ENCODE results near the gene PRICKLE2.

PRICKLE2 gene

DNA sequence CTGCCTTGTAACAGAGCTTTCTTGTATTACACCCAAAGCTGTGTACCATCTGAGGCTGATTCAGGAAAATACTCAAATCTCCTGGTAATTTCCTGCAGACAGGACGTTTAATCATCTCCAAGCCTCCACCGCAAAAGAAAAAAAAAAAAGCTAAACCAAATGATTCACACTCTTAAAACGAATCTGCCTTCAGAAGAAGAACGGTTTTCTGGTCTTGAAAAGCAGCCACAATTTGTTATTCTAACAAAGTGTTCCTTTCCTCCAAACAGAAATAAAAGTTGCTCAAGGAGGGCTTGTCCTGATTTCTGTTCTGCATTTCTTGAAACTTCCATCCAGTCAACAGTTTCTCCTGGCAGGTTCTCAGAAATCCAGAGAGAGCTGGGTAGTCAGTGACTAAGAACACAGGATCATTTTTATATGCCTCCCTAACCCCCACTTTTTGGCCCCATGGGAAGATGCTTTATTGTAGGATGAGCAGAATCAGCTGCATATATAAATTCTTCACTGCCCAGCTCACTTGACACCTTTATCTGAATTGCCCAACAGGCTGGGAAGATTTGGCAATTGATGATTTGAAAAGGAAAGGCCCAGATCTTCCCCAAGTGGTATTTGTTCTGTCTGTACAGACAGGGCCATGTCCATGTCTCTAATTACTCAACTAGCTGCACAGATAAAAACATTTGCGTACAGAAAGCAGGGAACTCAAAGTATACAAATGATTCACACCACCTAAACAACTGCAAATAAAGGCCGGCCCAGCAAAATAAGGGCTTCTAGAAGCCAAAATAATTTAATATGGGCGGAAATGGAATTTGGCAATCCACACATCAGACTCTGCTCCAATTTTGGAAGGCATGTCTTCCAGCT lies 41.0 kb upstream of the PRICKLE2 start:
- Histone ChIP-seq H3K36me3 (ENCODE audit: insufficient read depth, low read length) (no peaks in the 10 kb centered on the region), H3K9ac (ENCODE audit: low read depth, low read length) (no peak overlapping the region), H3K9me3 (ENCODE audit: insufficient read depth, low read depth, low read length) (peaks cover 8% of the 10 kb centered on the region; the same call in 1 of the 2 replicates), H3K27me3 (ENCODE audit: insufficient read depth, low read length) (no peaks in the 10 kb centered on the region), H3K4me1 (ENCODE audit: insufficient read depth, low read length) (peaks cover 25% of the 10 kb centered on the region), H3K4me3 (ENCODE audit: low read length) (peak overlapping the region; percentile 64; the same call in 1 of the 2 replicates), H3K27ac (ENCODE audit: low read depth, low read length) (no peak overlapping the region)
- 57% methylated on average over 7 of the region's 7 CpGs for WGBS

DNA sequence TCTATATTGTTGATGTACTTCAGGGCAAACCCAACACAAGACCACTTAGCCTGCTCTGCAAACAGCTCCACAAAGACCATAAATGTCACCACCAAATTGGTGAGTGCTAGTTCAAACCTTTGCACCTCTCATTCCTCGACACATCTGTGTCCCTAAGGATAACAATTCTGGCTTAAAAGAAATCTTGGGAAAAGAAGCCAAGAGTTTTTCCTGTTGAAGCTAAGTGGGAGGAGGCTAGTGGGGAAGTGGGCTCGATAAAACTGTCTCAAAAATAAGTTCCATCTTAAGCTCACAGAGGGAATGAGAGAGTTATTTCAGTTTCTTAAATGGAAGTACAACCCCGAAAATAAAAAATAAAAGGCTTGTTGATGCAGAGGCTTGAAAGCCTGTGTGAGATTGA lies 40.4 kb upstream of the PRICKLE2 start:
- H3K4me1 ChIP-seq (ENCODE audit: insufficient read depth, low read length) = peaks cover 25% of the 10 kb centered on the region
- H3K9ac ChIP-seq (ENCODE audit: low read depth, low read length) = no peak overlapping the region
- H3K27me3 ChIP-seq (ENCODE audit: insufficient read depth, low read length) = no peaks in the 10 kb centered on the region
- H3K36me3 ChIP-seq (ENCODE audit: insufficient read depth, low read length) = no peaks in the 10 kb centered on the region
- no peak overlapping the region for H3K27ac ChIP-seq (ENCODE audit: low read depth, low read length)
- 79% methylated on average over 3 of the region's 3 CpGs for WGBS
- no peak overlapping the region for H3K4me3 ChIP-seq (ENCODE audit: low read length)
- H3K9me3 ChIP-seq (ENCODE audit: insufficient read depth, low read depth, low read length) = peaks cover 1% of the 10 kb centered on the region; the same call in 1 of the 2 replicates

DNA sequence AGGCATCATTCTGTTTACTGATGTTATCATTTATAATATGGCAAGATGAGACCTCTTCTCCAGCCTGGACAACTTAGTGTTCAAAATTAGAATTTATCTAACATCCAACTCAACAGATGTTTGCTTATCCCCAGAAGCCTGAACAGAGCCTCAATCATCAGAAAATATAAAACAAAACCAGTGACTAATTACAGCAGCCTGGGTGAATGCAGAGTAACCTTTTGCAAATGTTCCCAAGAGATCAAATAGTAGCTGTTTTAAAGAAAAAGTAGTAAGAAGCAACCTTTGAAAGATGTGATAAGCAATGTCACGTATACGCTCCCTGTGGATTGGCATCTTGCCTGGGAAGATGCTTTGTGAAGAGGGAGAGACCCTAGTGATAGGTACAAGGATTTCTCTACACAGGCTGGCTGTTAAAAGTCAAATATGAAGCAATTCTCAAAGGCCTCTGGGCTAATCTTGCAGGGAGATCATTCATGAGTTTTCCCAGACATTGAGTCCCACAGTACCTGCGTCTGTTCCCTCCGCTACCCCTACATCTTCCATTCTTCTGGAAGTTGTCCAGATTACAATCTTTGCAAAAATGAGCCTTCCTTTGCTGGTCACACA lies 39.3 kb upstream of the PRICKLE2 start:
- H3K4me1 ChIP-seq (ENCODE audit: insufficient read depth, low read length) = peaks cover 23% of the 10 kb centered on the region
- H3K36me3 ChIP-seq (ENCODE audit: insufficient read depth, low read length) = no peaks in the 10 kb centered on the region
- H3K9me3 ChIP-seq (ENCODE audit: insufficient read depth, low read depth, low read length) = no peaks in the 10 kb centered on the region
- H3K27me3 ChIP-seq (ENCODE audit: insufficient read depth, low read length) = no peaks in the 10 kb centered on the region
- 91% methylated on average over 4 of the region's 4 CpGs for WGBS
- no peak overlapping the region for H3K27ac ChIP-seq (ENCODE audit: low read depth, low read length)
- H3K4me3 ChIP-seq (ENCODE audit: low read length) = no peak overlapping the region
- H3K9ac ChIP-seq (ENCODE audit: low read depth, low read length) = no peak overlapping the region

DNA sequence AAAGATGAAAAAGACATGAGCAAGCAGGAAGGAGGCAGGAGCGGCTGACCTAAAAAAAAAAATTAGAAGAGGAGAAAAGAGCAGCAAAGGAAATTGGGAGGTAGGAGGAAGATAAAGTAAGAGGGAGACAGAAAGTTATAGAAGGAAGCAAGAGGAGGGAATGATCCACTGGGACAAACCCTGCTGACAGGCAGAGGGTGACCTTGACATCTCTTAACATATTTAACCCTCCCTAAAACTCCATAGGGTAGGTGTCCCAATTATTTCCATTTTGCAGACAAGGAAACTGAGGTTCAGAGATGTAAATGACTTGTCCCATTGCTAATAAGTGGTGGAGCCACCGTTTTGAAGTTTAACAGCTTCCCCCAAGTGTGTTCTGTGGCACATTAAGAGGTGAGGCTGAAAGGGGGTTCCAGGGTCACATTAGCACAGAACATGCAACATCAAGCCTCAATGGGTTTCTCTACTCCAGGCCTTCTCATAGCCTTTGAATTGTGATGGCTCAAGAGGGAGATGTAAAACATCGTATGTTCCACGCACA lies 37.4 kb upstream of the PRICKLE2 start:
- no peak overlapping the region for H3K4me3 ChIP-seq (ENCODE audit: low read length)
- no peaks in the 10 kb centered on the region for H3K27me3 ChIP-seq (ENCODE audit: insufficient read depth, low read length)
- peaks cover 16% of the 10 kb centered on the region; the same call in 1 of the 2 replicates for H3K4me1 ChIP-seq (ENCODE audit: insufficient read depth, low read length)
- H3K27ac ChIP-seq (ENCODE audit: low read depth, low read length) = no peak overlapping the region
- no peak overlapping the region for H3K9ac ChIP-seq (ENCODE audit: low read depth, low read length)
- 94% methylated on average over 4 of the region's 4 CpGs for WGBS
- H3K9me3 ChIP-seq (ENCODE audit: insufficient read depth, low read depth, low read length) = no peaks in the 10 kb centered on the region
- H3K36me3 ChIP-seq (ENCODE audit: insufficient read depth, low read length) = no peaks in the 10 kb centered on the region

DNA sequence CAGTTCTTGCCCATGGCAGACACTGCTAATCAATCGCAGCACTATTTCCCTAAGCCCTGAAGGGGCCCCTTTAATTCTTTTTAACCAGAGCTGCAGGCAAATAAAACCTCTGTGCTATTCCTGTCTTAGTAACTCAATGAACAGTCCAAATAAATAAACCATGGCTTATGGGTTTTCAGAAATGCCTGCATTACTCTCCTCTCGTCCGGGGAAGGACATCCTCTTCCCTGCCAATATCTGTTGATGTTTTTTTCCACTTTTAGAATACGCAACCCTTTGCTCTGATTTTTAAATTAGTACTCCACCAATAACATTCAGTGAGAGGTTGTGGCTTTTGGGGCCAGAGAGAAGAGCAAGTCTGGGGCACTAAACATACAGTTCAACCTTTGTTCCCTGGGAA lies 35.2 kb upstream of the PRICKLE2 start:
- WGBS = 95% methylated on average over 4 of the region's 4 CpGs
- Histone ChIP-seq H3K4me1 (ENCODE audit: insufficient read depth, low read length) (peaks cover 4% of the 10 kb centered on the region; the same call in 1 of the 2 replicates), H3K9me3 (ENCODE audit: insufficient read depth, low read depth, low read length) (no peaks in the 10 kb centered on the region), H3K27ac (ENCODE audit: low read depth, low read length) (no peak overlapping the region), H3K27me3 (ENCODE audit: insufficient read depth, low read length) (no peaks in the 10 kb centered on the region), H3K9ac (ENCODE audit: low read depth, low read length) (no peak overlapping the region), H3K36me3 (ENCODE audit: insufficient read depth, low read length) (no peaks in the 10 kb centered on the region), H3K4me3 (ENCODE audit: low read length) (no peak overlapping the region)

DNA sequence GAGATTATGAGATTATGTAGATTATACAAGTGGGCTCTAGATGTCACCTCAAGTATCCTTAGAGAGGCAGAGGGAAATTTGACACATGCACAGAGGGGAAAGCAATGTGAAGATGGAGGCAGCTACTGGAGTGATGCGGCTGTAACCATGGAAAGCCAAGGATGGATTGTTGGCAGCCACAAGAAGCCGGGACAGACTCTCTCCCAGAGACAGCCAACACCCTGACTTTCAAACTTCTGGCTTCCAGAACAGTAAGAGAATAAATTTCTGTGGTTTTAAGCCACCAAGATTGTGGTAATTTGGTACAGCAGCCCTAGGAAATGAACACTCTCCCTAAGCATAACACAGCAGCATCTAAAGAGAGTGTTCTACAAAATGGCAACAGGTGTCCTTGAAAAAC lies 34.4 kb upstream of the PRICKLE2 start:
- Histone ChIP-seq H3K27ac (ENCODE audit: low read depth, low read length) (no peak overlapping the region), H3K36me3 (ENCODE audit: insufficient read depth, low read length) (no peaks in the 10 kb centered on the region), H3K27me3 (ENCODE audit: insufficient read depth, low read length) (no peaks in the 10 kb centered on the region), H3K9me3 (ENCODE audit: insufficient read depth, low read depth, low read length) (no peaks in the 10 kb centered on the region), H3K9ac (ENCODE audit: low read depth, low read length) (no peak overlapping the region), H3K4me3 (ENCODE audit: low read length) (no peak overlapping the region), H3K4me1 (ENCODE audit: insufficient read depth, low read length) (no peaks in the 10 kb centered on the region; the same call in 1 of the 2 replicates)
- 100% methylated on average over 2 of the region's 2 CpGs for WGBS

DNA sequence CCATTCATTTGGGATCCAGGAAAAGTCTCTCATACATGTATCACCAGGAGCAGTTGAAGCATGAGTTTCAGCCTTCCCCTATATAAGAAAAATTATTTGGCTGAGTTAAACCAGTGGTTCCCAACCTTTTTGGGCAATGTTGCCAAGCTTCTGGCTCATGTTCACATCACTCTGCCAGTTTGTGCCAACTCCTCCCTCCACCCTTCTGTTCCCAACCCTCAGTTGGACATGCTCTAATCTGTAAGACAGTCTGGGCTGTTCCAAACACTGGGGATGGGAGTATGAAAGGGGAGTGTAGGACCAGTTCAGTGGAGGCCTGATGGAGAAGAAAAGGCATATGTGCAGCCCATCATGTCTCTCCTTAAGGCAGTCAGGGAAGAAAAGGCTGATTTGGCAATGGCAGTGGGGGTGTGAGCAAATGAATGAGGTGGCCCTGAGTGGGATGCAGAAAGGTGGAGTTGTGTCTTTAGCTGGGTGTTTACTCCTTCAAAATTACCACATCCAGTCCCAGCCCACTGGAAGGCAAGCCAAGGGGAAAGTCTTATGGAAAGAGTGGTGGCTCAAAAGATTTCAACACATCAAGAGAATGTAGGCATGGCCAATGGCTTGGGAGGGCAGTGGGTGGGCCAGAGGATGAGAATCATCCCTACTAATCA lies 32.0 kb upstream of the PRICKLE2 start:
- Histone ChIP-seq H3K27ac (ENCODE audit: low read depth, low read length) (no peak overlapping the region), H3K9ac (ENCODE audit: low read depth, low read length) (no peak overlapping the region), H3K4me3 (ENCODE audit: low read length) (no peak overlapping the region)

DNA sequence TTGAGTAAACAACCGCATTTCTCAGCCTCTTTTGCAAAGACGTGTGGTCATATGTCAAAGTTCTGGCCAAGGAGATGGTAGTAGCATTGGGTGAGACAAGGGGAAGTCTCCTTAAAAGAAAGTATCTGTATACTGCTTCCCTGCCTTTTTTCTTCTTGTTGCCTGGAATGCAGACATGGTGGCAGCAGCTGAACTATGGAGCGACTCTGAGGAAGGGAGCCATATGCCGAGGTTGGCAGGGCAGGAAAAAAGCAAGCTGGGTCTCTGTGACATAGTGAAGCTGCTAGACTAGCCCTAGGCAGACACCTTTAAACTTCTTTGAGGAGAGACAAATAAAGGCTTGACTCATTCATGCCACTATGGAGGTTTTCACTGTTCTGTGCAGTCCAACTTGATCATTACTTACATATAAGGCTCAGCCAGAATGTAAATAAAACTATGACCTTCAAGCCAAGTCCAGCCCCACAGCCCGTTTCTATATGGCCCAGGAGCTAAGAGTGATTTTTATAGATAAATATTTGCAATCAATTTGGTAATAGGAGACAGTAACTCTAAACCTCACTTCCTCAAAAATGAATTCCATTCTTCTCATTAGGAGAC lies 30.6 kb upstream of the PRICKLE2 start:
- WGBS = 95% methylated on average over 5 of the region's 5 CpGs
- no peaks in the 10 kb centered on the region for H3K9me3 ChIP-seq (ENCODE audit: insufficient read depth, low read depth, low read length)
- H3K27me3 ChIP-seq (ENCODE audit: insufficient read depth, low read length) = no peaks in the 10 kb centered on the region
- no peaks in the 10 kb centered on the region; the same call in 1 of the 2 replicates for H3K36me3 ChIP-seq (ENCODE audit: insufficient read depth, low read length)
- no peak overlapping the region for H3K27ac ChIP-seq (ENCODE audit: low read depth, low read length)
- no peak overlapping the region for H3K4me3 ChIP-seq (ENCODE audit: low read length)
- H3K4me1 ChIP-seq (ENCODE audit: insufficient read depth, low read length) = 0 out of 2 replicates have a peak, but pooled peaks cover 3% of the 10 kb centered on the region
- H3K9ac ChIP-seq (ENCODE audit: low read depth, low read length) = no peak overlapping the region

More for the DNA sequence above, 32.0 kb upstream of the PRICKLE2 start:
- H3K9me3 ChIP-seq (ENCODE audit: insufficient read depth, low read depth, low read length) = no peaks in the 10 kb centered on the region
- H3K36me3 ChIP-seq (ENCODE audit: insufficient read depth, low read length) = no peaks in the 10 kb centered on the region; the same call in 1 of the 2 replicates
- no peaks in the 10 kb centered on the region for H3K27me3 ChIP-seq (ENCODE audit: insufficient read depth, low read length)
- no peaks in the 10 kb centered on the region for H3K4me1 ChIP-seq (ENCODE audit: insufficient read depth, low read length)

DNA sequence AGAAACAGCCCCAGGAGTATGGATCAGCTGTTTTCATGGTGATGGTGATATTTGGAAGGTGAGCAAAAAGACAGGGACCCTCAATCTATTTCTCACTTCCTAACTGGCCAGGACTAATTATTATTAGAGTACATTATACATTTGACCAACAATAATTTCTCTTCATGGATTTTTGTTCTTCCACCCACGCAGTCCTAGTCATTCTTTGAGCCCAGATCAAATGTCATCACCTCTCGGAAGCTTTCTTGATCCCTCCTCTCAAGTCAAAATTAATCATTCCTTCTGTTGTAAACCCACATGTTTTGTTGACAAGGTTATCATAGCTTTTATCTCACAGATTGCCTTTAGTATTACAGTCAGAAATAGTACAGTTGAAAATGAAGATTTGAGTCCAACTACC lies 29.2 kb upstream of the PRICKLE2 start:
- 0 out of 2 replicates have a peak, but pooled peaks cover 3% of the 10 kb centered on the region for H3K4me1 ChIP-seq (ENCODE audit: insufficient read depth, low read length)
- H3K27me3 ChIP-seq (ENCODE audit: insufficient read depth, low read length) = no peaks in the 10 kb centered on the region
- no peaks in the 10 kb centered on the region; the same call in 1 of the 2 replicates for H3K36me3 ChIP-seq (ENCODE audit: insufficient read depth, low read length)
- 92% methylated on average over 2 of the region's 2 CpGs for WGBS
- H3K9ac ChIP-seq (ENCODE audit: low read depth, low read length) = no peak overlapping the region
- H3K9me3 ChIP-seq (ENCODE audit: insufficient read depth, low read depth, low read length) = no peaks in the 10 kb centered on the region
- H3K27ac ChIP-seq (ENCODE audit: low read depth, low read length) = no peak overlapping the region
- H3K4me3 ChIP-seq (ENCODE audit: low read length) = no peak overlapping the region

DNA sequence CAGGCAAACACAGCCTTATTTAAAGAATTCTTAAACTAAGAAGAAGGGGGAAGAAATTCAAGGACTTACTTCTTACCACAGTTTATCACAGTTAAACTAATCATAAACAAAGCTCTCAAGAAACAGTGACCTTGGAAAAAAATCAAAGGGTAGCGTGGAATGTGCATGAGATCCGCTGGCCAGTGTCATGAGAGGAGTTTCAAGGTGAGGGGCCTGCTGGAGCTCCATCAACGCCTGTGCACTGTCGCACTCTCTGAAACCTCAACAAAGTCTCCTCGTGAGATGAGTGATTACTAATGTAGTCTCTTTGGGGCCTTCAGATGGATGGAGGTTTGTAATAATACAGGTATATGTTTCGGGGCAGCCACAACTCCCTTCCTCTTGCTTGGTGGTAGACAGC lies 28.4 kb upstream of the PRICKLE2 start:
- Histone ChIP-seq H3K36me3 (ENCODE audit: insufficient read depth, low read length) (no peaks in the 10 kb centered on the region; the same call in 1 of the 2 replicates), H3K27ac (ENCODE audit: low read depth, low read length) (no peak overlapping the region), H3K9ac (ENCODE audit: low read depth, low read length) (no peak overlapping the region), H3K9me3 (ENCODE audit: insufficient read depth, low read depth, low read length) (no peaks in the 10 kb centered on the region), H3K27me3 (ENCODE audit: insufficient read depth, low read length) (no peaks in the 10 kb centered on the region), H3K4me1 (ENCODE audit: insufficient read depth, low read length) (0 out of 2 replicates have a peak, but pooled peaks cover 3% of the 10 kb centered on the region), H3K4me3 (ENCODE audit: low read length) (no peak overlapping the region)
- 94% methylated on average over 6 of the region's 6 CpGs for WGBS

Data from HUES64 (cell line).